GM12878 (cell line): ENCODE data around the gene DENND1A.

Experiments
- EP300 ChIP-seq, 2 experiments: fragments of 150-350 bp in 1 of 2; IDR thresholded peaks; 2 replicates each; pipeline ENCODE4 v1.6.1; 2011 to 2012; ENCODE audit warnings: low read depth in 2 of 2, low read length in 2 of 2, borderline replicate concordance in 1 of 2, improper control_type of control experiment in 1 of 2, inconsistent platforms in 1 of 2; ENCODE audit not compliant: control insufficient read depth in 1 of 2
- IRF5 ChIP-seq: fragments of 450-650 bp; IDR thresholded peaks from 2 replicates; pipeline ENCODE4 v1.6.1; 2017; ENCODE audit warnings: borderline replicate concordance
- RUNX3 ChIP-seq: IDR thresholded peaks from 2 replicates; pipeline ENCODE4 v1.6.1; 2012; ENCODE audit warnings: low read length, inconsistent platforms
- STAT1 ChIP-seq: fragments of 450-650 bp; conservative IDR thresholded peaks from 2 replicates; pipeline ENCODE4 v1.6.1; 2014; ENCODE audit warnings: antibody characterized with exemption, mild to moderate bottlenecking
- TF ChIP-seq, protein P1 (sequence below), 3 experiments: IDR thresholded peaks in 2 of 3; conservative IDR thresholded peaks in 1 of 3; 2 replicates each; pipeline ENCODE4 v1.5.1; 2011; ENCODE audit warnings: low read depth in 3 of 3, low read length in 3 of 3, mild to moderate bottlenecking in 3 of 3, control low read depth in 2 of 3, moderate library complexity in 2 of 3, inconsistent platforms in 1 of 3, mixed read lengths in 1 of 3; ENCODE audit not compliant: control insufficient read depth in 2 of 3, insufficient read depth in 1 of 3; ENCODE audit errors: extremely low read depth in 1 of 3

DNA sequence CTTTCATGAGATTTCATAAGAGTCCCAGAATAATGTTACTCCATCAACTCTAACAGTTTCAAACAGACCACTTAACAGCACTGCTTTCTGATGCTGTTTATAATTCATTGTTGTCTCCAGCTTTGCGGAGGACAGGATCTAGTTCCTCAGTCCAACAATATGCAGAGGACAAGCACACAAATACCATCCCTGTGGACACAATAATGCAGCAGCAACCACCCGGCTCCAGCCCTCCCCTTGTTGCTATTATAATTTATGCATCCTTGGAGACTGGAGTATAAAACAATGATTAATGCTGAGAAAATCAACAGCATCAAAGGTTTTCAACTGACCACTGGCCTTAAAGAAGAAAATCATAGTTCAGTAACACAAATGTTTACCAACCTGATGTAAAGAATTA is 108.3 kb downstream of the DENND1A start:
- no peak for TF ChIP-seq RUNX3
- TF ChIP-seq EP300 (IDR thresholded peaks at IDR 0.05; ENCODE audit: borderline replicate concordance in 1 of 2, control insufficient read depth in 1 of 2, low read depth in 2 of 2, low read length in 2 of 2), result no peak
- TF ChIP-seq, protein P1, sequence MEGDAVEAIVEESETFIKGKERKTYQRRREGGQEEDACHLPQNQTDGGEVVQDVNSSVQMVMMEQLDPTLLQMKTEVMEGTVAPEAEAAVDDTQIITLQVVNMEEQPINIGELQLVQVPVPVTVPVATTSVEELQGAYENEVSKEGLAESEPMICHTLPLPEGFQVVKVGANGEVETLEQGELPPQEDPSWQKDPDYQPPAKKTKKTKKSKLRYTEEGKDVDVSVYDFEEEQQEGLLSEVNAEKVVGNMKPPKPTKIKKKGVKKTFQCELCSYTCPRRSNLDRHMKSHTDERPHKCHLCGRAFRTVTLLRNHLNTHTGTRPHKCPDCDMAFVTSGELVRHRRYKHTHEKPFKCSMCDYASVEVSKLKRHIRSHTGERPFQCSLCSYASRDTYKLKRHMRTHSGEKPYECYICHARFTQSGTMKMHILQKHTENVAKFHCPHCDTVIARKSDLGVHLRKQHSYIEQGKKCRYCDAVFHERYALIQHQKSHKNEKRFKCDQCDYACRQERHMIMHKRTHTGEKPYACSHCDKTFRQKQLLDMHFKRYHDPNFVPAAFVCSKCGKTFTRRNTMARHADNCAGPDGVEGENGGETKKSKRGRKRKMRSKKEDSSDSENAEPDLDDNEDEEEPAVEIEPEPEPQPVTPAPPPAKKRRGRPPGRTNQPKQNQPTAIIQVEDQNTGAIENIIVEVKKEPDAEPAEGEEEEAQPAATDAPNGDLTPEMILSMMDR (IDR thresholded peaks at IDR 0.05 in 2 of 3, conservative IDR thresholded peaks at IDR 0.05 in 1 of 3; ENCODE audit: control insufficient read depth in 2 of 3, extremely low read depth in 1 of 3, insufficient read depth in 1 of 3, low read depth in 3 of 3, low read length in 3 of 3), result no peak
- TF ChIP-seq STAT1, result no peak
- no peak for TF ChIP-seq IRF5
